Measurements from ENCODE around the gene PPIP5K2.

DNA sequence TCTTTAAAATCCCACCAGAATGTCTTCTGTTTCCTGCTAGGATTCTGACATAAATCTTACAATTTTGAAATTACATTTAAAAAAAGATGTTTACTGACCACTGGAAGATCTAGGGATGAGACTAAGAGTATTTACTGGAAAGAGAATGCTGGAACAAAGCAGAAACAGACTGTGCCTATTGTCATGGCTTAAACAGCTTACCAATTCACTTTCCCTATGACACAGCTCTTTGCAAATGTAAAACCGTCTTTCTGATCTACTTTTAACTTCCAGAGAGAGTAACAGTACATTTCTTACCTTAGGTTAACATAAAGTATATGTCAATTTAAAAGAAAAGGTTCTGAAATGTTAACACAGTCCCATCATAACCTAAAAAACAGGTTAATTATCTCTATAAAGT, 10.8 kb upstream of the PPIP5K2 start:
- TF ChIP-seq CTCF (conservative IDR thresholded peaks at IDR 0.05) (no peak), EZH2 (IDR thresholded peaks at IDR 0.05; ENCODE audit: low read depth) (no peak)

All from PC-9 (cell line).